ENCODE measurements around the gene SGCD.
"Not testable (repeated sequence)": the region's sequence is repeated elsewhere in the genome, so short reads cannot be mapped to it uniquely, and the experiment has no call there.

Gene SGCD

DNA sequence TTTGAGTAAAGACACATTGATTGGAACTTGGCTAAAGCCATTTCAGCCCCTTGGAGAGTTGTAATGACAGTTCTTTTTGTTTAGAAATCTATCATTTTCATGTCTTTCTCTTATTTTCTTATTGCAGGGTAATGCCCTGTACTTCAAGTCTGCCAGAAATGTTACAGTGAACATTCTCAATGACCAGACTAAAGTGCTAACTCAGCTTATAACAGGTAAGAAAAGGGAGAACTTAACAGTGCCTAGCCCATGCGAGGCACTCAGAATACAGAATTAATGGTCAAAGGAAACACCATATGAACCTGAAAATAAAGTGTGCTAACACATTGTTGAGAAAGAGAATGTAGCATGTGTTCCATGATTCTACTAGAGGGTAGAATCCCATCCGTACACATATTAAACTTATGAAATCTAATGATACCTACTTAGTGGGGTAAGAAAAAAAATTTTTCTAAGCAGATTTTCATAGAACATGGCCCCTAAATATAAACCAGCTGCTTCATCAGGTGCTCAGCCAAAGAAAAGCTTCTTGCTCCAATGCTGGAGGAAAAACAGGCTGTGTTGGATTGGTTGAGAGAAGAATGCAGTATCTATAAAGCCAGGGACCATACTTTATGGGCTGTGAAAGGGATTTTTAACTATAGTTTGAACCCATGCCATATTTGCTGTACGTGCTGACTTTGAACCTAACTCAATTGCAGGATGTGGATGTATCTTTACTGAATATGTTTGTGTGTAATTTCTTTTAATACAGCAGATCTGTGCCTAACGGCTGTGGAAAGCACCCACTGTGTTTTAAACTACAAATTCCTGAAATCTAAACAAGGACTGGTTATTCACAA is 262.4 kb downstream of the SGCD start:
- in situ Hi-C loops (cut with HindIII; ENCODE audit: low pct_unique_long_range_greater_than_20kb, low sequenced_read_pairs): no loop called here
- TF ChIP-seq JUND (IDR thresholded peaks at IDR 0.05; ENCODE audit: low read depth): no peak
- no peak for DNase-seq (ENCODE audit: low read depth in 1 of 2, low spot score in 1 of 2)

DNA sequence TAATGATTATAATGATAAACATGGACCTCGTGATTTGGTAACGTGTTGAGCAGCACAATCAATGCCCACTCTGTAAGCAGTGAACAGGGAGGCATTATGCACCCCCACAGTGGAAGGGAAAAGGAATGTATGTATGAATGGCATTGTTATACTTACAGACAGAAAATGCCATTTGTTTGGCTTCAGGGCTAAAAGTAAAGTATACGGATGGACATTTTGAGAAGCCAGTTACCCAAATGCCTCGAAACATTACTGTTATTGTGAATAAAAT is 262.9 kb downstream of the SGCD start:
- in situ Hi-C loops (cut with HindIII; ENCODE audit: low pct_unique_long_range_greater_than_20kb, low sequenced_read_pairs): no loop called here
- no peak for TF ChIP-seq JUND (IDR thresholded peaks at IDR 0.05; ENCODE audit: low read depth)
- DNase-seq (ENCODE audit: low read depth in 1 of 2, low spot score in 1 of 2): no peak

- in situ Hi-C loops (cut with HindIII; ENCODE audit: low pct_unique_long_range_greater_than_20kb, low sequenced_read_pairs): no loop called here
- no peak for DNase-seq (ENCODE audit: low read depth in 1 of 2, low spot score in 1 of 2)
- no peak for TF ChIP-seq JUND (IDR thresholded peaks at IDR 0.05; ENCODE audit: low read depth)
Measured at GRCh38 chr5:156590978-156591377, 264.0 kb downstream of the SGCD start.

GRCh38 chr5:156591631-156592030 is 264.7 kb downstream of the SGCD start:
- no peak for TF ChIP-seq JUND (IDR thresholded peaks at IDR 0.05; ENCODE audit: low read depth)
- in situ Hi-C loops (cut with HindIII; ENCODE audit: low pct_unique_long_range_greater_than_20kb, low sequenced_read_pairs): no loop called here
- no peak for DNase-seq (ENCODE audit: low read depth in 1 of 2, low spot score in 1 of 2)

DNA sequence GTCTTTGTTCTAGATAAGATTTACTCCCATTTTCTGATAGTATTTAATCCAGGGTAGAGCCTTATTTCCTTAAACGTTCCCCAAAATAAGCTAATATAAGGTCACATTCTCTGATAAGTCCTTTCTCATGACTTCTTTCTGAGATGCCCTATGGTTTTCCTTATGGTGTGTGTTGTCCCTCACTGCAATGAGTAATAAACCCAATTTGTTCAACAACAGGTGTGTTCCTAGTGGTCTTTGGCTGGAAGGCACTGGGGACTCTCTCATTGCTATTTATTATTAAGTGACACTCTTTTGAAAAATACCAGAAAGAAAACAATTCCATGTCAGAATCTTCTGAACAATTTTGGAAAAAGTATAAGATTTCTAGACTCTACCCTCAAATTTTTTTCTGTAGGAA is 266.6 kb downstream of the SGCD start:
- DNase-seq (ENCODE audit: low read depth in 1 of 2, low spot score in 1 of 2): no peak

DNA sequence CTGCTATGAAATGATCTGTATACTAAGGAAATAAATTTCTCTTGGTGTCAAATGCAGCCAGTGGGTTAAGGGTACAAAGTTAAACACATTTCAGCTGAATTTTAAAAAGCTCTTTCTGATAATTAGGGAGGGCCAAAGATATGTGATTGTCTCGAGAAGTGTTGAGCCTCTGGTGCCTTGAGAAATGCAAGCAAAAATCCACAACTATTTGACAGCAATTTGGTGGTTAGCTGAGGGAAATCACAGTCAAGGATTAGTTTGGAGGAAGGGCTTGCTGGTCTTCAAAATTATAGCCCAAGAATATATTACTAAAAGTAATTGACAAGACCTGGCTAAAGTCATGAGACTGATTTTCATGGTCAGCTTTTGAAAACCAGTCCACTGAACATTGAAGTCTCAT is 267.4 kb downstream of the SGCD start:
- in situ Hi-C loops (cut with HindIII; ENCODE audit: low pct_unique_long_range_greater_than_20kb, low sequenced_read_pairs): no loop called here
- no peak for DNase-seq (ENCODE audit: low read depth in 1 of 2, low spot score in 1 of 2)
- TF ChIP-seq JUND (IDR thresholded peaks at IDR 0.05; ENCODE audit: low read depth): no peak

More for the DNA sequence above, 266.6 kb downstream of the SGCD start:
- no peak for TF ChIP-seq JUND (IDR thresholded peaks at IDR 0.05; ENCODE audit: low read depth)
- in situ Hi-C loops (cut with HindIII; ENCODE audit: low pct_unique_long_range_greater_than_20kb, low sequenced_read_pairs): no loop called here

DNA sequence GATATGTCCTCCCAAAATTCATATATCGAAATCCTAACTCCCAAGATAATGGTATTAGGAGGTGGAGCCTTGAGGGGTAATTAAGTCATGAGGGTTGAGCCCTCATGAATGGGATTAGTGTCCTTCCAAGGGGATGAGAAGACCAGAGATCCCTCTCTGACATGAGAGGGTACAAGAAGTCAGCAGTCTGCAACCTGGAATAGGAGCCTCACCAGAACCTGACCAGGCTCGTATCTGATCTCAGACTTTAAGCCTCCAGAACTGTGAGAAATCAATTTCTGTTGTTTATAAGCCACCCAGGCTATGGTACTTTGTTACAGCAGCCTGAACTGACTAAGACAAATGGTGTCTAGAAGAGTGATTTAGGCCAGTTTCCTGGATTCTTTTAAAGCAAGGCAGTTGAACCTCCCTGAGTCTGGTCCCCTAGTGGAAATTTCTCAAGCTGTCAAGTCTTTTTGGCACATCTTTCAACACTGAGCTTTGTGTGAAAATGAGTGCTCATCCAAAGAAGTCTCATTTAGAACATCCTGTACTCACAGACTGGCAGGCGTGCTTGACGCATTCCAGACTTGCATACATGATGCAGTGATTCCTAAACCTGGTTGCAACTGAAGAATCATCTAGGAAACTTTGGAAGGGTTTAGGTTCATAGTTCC is 268.3 kb downstream of the SGCD start:
- TF ChIP-seq JUND (IDR thresholded peaks at IDR 0.05; ENCODE audit: low read depth): no peak
- in situ Hi-C loops (cut with HindIII; ENCODE audit: low pct_unique_long_range_greater_than_20kb, low sequenced_read_pairs): no loop called here
- DNase-seq (ENCODE audit: low read depth in 1 of 2, low spot score in 1 of 2): no peak

DNA sequence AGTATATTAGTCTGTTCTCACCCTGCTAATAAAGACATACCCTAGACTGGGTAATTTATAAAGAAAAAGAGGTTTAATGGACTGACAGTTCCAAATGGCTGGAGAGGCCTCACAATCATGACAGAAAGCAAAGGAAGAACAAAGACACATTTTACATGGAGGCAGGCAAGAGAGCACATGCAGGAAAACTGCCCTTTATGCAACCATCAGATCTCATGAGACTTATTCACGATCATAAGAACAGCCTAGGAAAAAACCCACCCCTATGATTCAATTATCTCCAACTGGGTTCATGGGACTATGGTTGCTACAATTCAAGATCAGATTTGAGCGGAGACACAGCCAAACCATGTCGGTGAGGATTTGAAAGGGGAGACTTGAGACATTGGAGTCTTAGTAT is 270.3 kb downstream of the SGCD start:
- in situ Hi-C loops (cut with HindIII; ENCODE audit: low pct_unique_long_range_greater_than_20kb, low sequenced_read_pairs): no loop called here
- TF ChIP-seq JUND (IDR thresholded peaks at IDR 0.05; ENCODE audit: low read depth): no peak
- DNase-seq (ENCODE audit: low read depth in 1 of 2, low spot score in 1 of 2): no peak

- DNase-seq (ENCODE audit: low read depth in 1 of 2, low spot score in 1 of 2): no peak
- in situ Hi-C loops (cut with HindIII; ENCODE audit: low pct_unique_long_range_greater_than_20kb, low sequenced_read_pairs): no loop called here
Measured at GRCh38 chr5:156598964-156599363, 272.0 kb downstream of the SGCD start.

GRCh38 chr5:156610582-156610981 is 283.6 kb downstream of the SGCD start:
- DNase-seq (ENCODE audit: low read depth in 1 of 2, low spot score in 1 of 2); in situ Hi-C loops (cut with HindIII; ENCODE audit: low pct_unique_long_range_greater_than_20kb, low sequenced_read_pairs): not testable (repeated sequence)

More at GRCh38 chr5:156598964-156599363, 272.0 kb downstream of the SGCD start:
- TF ChIP-seq JUND (IDR thresholded peaks at IDR 0.05; ENCODE audit: low read depth): no peak

DNA sequence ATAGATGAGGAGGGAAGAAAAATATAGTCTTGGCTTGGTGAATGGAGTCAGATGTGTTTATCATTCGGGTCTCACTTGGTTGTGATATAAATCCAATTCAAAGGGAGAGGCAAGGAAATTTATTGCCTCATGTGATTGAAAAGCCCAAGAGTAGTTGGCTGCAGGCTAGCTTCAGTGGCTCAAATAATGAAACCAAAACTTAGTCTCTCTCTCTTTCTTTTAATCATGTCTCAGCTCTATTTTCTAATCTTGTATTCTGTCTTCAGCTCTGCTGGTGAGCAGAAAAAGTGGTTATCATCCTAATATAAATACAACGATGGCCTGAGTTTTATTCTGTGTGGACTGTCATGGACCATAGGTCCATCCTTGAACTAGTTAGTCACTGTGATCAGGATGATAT is 288.9 kb downstream of the SGCD start:
- DNase-seq (ENCODE audit: low read depth in 1 of 2, low spot score in 1 of 2): no peak
- TF ChIP-seq JUND (IDR thresholded peaks at IDR 0.05; ENCODE audit: low read depth): no peak
- in situ Hi-C loops (cut with HindIII; ENCODE audit: low pct_unique_long_range_greater_than_20kb, low sequenced_read_pairs): no loop called here

DNA sequence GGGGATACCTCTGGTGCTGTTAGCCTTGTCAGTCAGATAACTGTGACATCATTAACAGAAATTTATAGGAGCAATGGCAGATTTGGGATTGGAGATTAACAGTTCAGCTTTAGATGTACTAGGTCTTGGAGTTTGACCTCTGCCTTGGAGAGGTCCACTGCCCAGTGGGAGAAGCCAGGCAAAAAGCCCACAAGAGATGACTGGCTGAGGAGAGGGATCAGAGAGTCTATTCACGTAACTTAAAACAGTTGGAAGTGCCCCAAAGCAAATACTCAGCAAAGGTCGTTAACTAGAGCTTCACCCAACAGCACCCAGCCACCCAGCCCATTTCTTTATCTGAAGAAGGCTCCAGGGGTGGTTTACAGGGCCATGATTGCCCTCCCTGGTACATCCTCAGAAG is 290.5 kb downstream of the SGCD start:
- no peak for TF ChIP-seq JUND (IDR thresholded peaks at IDR 0.05; ENCODE audit: low read depth)
- in situ Hi-C loops (cut with HindIII; ENCODE audit: low pct_unique_long_range_greater_than_20kb, low sequenced_read_pairs): no loop called here
- DNase-seq (ENCODE audit: low read depth in 1 of 2, low spot score in 1 of 2): no peak

- DNase-seq (ENCODE audit: low read depth in 1 of 2, low spot score in 1 of 2): no peak
- in situ Hi-C loops (cut with HindIII; ENCODE audit: low pct_unique_long_range_greater_than_20kb, low sequenced_read_pairs): no loop called here
- no peak for TF ChIP-seq JUND (IDR thresholded peaks at IDR 0.05; ENCODE audit: low read depth)
Measured at GRCh38 chr5:156618601-156619000, 291.6 kb downstream of the SGCD start.

DNA sequence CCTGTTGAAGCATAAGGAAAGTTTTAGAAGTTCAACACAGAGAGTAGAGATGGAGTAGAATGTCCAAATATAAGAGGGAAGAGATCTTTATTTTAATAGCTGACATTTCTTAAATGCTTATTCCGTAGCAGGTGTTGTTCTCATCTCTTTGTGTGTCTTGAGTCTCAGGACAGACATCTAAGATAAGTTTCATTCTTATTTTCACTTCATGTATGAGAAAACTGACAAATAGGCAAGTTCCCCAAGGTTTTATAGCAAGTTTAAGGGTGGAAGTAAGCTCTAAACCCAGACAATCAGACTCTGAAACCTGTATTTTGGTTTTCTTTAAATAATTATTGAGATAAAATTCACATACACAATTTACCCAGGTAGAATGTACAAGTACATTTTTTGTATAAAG is 294.8 kb downstream of the SGCD start:
- DNase-seq (ENCODE audit: low read depth in 1 of 2, low spot score in 1 of 2): no peak
- in situ Hi-C loops (cut with HindIII; ENCODE audit: low pct_unique_long_range_greater_than_20kb, low sequenced_read_pairs): no loop called here

More for the DNA sequence above, 294.8 kb downstream of the SGCD start:
- TF ChIP-seq JUND (IDR thresholded peaks at IDR 0.05; ENCODE audit: low read depth): no peak

Data from T47D (cell line).